HEK293 (cell line): ENCODE measurements around the gene SMS.

ENCODE experiments used
- CTCF ChIP-seq: fragments of 450-650 bp; formaldehyde crosslinking; IDR thresholded peaks from 2 replicates; pipeline ENCODE4 v1.5.1; 2016; ENCODE audit warnings: missing biosample characterization, missing genetic modification characterization
- GFI1B ChIP-seq: fragments of 450-650 bp; formaldehyde crosslinking; IDR thresholded peaks from 2 replicates; pipeline ENCODE4 v1.5.1; 2016; ENCODE audit warnings: missing biosample characterization, missing genetic modification characterization
- REPIN1 ChIP-seq: fragments of 450-650 bp; formaldehyde crosslinking; IDR thresholded peaks from 2 replicates; pipeline ENCODE4 v1.5.1; 2017; ENCODE audit warnings: missing biosample characterization, missing genetic modification characterization, low read depth
- TCF7L2 ChIP-seq: IDR thresholded peaks from 2 replicates; pipeline ENCODE4 v1.6.1; 2011; ENCODE audit warnings: low read depth, mild to moderate bottlenecking, inconsistent platforms, low read length, moderate library complexity, borderline replicate concordance
- ZBTB8A ChIP-seq: fragments of 450-650 bp; formaldehyde crosslinking; IDR thresholded peaks from 2 replicates; pipeline ENCODE4 v1.5.1; 2016; ENCODE audit warnings: missing biosample characterization, missing genetic modification characterization
- ZNF138 ChIP-seq: fragments of 450-650 bp; formaldehyde crosslinking; IDR thresholded peaks from 2 replicates; pipeline ENCODE4 v1.5.1; 2016; ENCODE audit warnings: missing biosample characterization, missing genetic modification characterization, borderline replicate concordance
- ZNF274 ChIP-seq, 2 experiments: fragments of 200-500 bp in 1 of 2; fragments of 450-650 bp in 1 of 2; sonication (Bioruptor generic) in 1 of 2; formaldehyde crosslinking in 1 of 2; IDR thresholded peaks; 2 replicates each; pipeline versions ENCODE4 v1.5.1 to v1.6.1; 2014 to 2016; ENCODE audit warnings: borderline replicate concordance in 1 of 2, inconsistent platforms in 1 of 2, low read length in 1 of 2, missing biosample characterization in 1 of 2, missing genetic modification characterization in 1 of 2
- ZNF341 ChIP-seq: fragments of 450-650 bp; formaldehyde crosslinking; IDR thresholded peaks from 2 replicates; pipeline ENCODE4; 2016; ENCODE audit warnings: low read depth, missing biosample characterization, missing genetic modification characterization
- ZNF624 ChIP-seq: fragments of 450-650 bp; formaldehyde crosslinking; IDR thresholded peaks from 2 replicates; pipeline ENCODE4 v1.5.1; 2017; ENCODE audit warnings: missing biosample characterization, missing genetic modification characterization
- ZNF660 ChIP-seq: fragments of 450-650 bp; IDR thresholded peaks from 2 replicates; pipeline ENCODE4 v1.5.1; 2018; ENCODE audit warnings: missing biosample characterization, mild to moderate bottlenecking, missing genetic modification characterization
- ZNF707 ChIP-seq: fragments of 450-650 bp; formaldehyde crosslinking; IDR thresholded peaks from 2 replicates; pipeline ENCODE4 v1.5.1; 2016; ENCODE audit warnings: missing biosample characterization, missing genetic modification characterization
- ZNF768 ChIP-seq: fragments of 450-650 bp; formaldehyde crosslinking; IDR thresholded peaks from 2 replicates; pipeline ENCODE4 v1.5.1; 2018; ENCODE audit warnings: missing biosample characterization, mild to moderate bottlenecking, missing genetic modification characterization
- TF ChIP-seq, protein P1 (sequence below): fragments of 450-650 bp; formaldehyde crosslinking; IDR thresholded peaks from 2 replicates; pipeline ENCODE4 v1.5.1; 2016; ENCODE audit warnings: missing biosample characterization, missing genetic modification characterization
- TF ChIP-seq, protein P2 (sequence below): fragments of 450-650 bp; formaldehyde crosslinking; IDR thresholded peaks from 2 replicates; pipeline ENCODE4; 2016; ENCODE audit warnings: missing biosample characterization, missing genetic modification characterization

DNA sequence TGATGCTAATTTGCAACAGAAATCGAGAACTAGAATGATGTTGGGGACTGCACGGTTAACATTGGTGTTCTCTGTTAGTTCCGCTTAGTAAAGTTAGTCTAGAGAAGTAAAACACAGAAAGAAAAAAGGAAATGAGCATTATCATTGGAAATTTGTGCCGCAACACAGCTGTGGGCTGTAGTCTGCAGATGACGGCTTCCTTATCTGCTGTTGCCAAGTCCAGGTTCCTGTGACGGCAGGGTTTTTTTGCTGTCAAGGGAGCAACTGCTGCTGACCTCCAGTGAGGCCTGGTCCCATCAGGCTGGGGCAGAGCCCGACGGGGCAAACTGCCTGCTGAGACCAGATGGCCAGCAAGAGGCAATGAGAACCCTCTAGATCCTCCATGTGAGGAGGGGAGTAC, 52.8 kb downstream of the SMS start:
- no peak for TF ChIP-seq CTCF (tag by site-specific recombination)
- no peak for TF ChIP-seq ZNF768 (tag by site-specific recombination)
- TF ChIP-seq REPIN1, result no peak
- TF ChIP-seq ZNF660 (tag by site-specific recombination), result no peak
- no peak for TF ChIP-seq ZNF707 (tag by site-specific recombination)
- no peak for TF ChIP-seq ZNF274 (IDR thresholded peaks at IDR 0.05; ENCODE audit: low read length)
- no peak for TF ChIP-seq ZNF274 (tag by site-specific recombination; IDR thresholded peaks at IDR 0.05; ENCODE audit: borderline replicate concordance)
- no peak for TF ChIP-seq GFI1B
- TF ChIP-seq, protein P1, sequence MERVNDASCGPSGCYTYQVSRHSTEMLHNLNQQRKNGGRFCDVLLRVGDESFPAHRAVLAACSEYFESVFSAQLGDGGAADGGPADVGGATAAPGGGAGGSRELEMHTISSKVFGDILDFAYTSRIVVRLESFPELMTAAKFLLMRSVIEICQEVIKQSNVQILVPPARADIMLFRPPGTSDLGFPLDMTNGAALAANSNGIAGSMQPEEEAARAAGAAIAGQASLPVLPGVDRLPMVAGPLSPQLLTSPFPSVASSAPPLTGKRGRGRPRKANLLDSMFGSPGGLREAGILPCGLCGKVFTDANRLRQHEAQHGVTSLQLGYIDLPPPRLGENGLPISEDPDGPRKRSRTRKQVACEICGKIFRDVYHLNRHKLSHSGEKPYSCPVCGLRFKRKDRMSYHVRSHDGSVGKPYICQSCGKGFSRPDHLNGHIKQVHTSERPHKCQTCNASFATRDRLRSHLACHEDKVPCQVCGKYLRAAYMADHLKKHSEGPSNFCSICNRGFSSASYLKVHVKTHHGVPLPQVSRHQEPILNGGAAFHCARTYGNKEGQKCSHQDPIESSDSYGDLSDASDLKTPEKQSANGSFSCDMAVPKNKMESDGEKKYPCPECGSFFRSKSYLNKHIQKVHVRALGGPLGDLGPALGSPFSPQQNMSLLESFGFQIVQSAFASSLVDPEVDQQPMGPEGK (tag by site-specific recombination), result no peak
- TF ChIP-seq ZNF138 (tag by site-specific recombination), result no peak
- no peak for TF ChIP-seq ZNF624 (tag by site-specific recombination)
- TF ChIP-seq, protein P2, sequence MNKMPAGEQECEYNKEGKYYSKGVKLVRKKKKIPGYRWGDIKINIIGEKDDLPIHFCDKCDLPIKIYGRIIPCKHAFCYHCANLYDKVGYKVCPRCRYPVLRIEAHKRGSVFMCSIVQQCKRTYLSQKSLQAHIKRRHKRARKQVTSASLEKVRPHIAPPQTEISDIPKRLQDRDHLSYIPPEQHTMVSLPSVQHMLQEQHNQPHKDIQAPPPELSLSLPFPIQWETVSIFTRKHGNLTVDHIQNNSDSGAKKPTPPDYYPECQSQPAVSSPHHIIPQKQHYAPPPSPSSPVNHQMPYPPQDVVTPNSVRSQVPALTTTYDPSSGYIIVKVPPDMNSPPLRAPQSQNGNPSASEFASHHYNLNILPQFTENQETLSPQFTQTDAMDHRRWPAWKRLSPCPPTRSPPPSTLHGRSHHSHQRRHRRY (tag by site-specific recombination), result no peak
- TF ChIP-seq ZBTB8A (tag by site-specific recombination), result no peak
- no peak for TF ChIP-seq ZNF341 (tag by site-specific recombination)
- TF ChIP-seq TCF7L2, result no peak
